CD4-positive, alpha-beta T cell treated with Interleukin-17A for 4 hours (primary cell): ENCODE measurements around the gene DES.

Experiments
- DNase-seq: peaks from one replicate; pipeline ENCODE4 v3.0.0-alpha.2; 2020; ENCODE audit warnings: mixed read lengths

Gene DES

GRCh38 chr2:219475697-219476651, 57.8 kb downstream of the DES start:
- peak; percentile 72 for DNase-seq
